CD4-positive, alpha-beta T cell (primary cell): Measurements from ENCODE around the gene LCE7A. TPM values are rescaled to one million over a fixed set of nuclear protein-coding genes. Genes with fewer than 3 reads are reported as not detected.

ENCODE experiments used
- ATAC-seq: fragments of 200-7000 bp; cut with Tn5 transposase; one replicate; pipeline ENCODE4 v1.10.0; 2022; ENCODE audit warnings: mild to moderate bottlenecking; ENCODE audit not compliant: poor library complexity
- CTCF ChIA-PET: fragments of 350-600 bp; sonication (Branson Sonifier 250); formaldehyde crosslinking; loops from one replicate; lab custom pipeline; 2021; ENCODE audit warnings: antibody characterized with exemption, inconsistent platforms; lab: Charles Lee
- POLR2A ChIA-PET: fragments of 350-600 bp; sonication (Branson Sonifier 250); formaldehyde crosslinking; loops from one replicate; lab custom pipeline; 2021; ENCODE audit warnings: antibody characterized with exemption, inconsistent platforms; lab: Charles Lee
- DNase-seq, 14 experiments: peaks; one replicate each; pipeline ENCODE4 v3.0.0-alpha.2; 2013 to 2020; ENCODE audit warnings: mixed read lengths in 2 of 14
- H3K27ac ChIP-seq, 2 donors: one replicate each; pipeline versions ENCODE4 v1.5.1 to v1.7.0; 2013; ENCODE audit warnings: low read length in 2 of 2, low read depth in 1 of 2, mild to moderate bottlenecking in 1 of 2
- H3K27me3 ChIP-seq, 2 experiments: 1 replicate in 1 of 2; 2 replicates in 1 of 2; pipeline versions ENCODE4 v1.6.1 to v1.7.0; 2013; ENCODE audit warnings: low read length in 2 of 2, control low read depth in 1 of 2, mild to moderate bottlenecking in 1 of 2, moderate library complexity in 1 of 2; ENCODE audit not compliant: insufficient read depth in 2 of 2, control insufficient read depth in 1 of 2
- H3K36me3 ChIP-seq: one replicate; pipeline ENCODE4 v1.6.1; 2013; ENCODE audit warnings: low read length, control low read depth; ENCODE audit not compliant: insufficient read depth
- H3K4me1 ChIP-seq: one replicate; pipeline ENCODE4 v1.6.1; 2013; ENCODE audit warnings: low read length, control low read depth; ENCODE audit not compliant: insufficient read depth
- H3K4me3 ChIP-seq: one replicate; pipeline ENCODE4 v1.5.1; 2013; ENCODE audit warnings: mild to moderate bottlenecking, low read length, moderate library complexity
- H3K9me3 ChIP-seq, 2 experiments: 1 replicate in 1 of 2; 2 replicates in 1 of 2; pipeline versions ENCODE4 v1.6.1 to v1.7.0; 2013; ENCODE audit warnings: low read length in 2 of 2, mild to moderate bottlenecking in 2 of 2, control low read depth in 1 of 2, moderate library complexity in 1 of 2; ENCODE audit not compliant: control insufficient read depth in 1 of 2, insufficient read depth in 1 of 2
- H3K27ac Mint-ChIP-seq: one replicate; pipeline ENCODE4 v1.8.0; 2020; ENCODE audit warnings: mixed read lengths
- H3K27me3 Mint-ChIP-seq: one replicate; pipeline ENCODE4 v1.8.0; 2021; ENCODE audit warnings: mixed read lengths
- H3K36me3 Mint-ChIP-seq: one replicate; pipeline ENCODE4 v1.8.0; 2021; ENCODE audit warnings: low read depth, mixed read lengths
- H3K4me1 Mint-ChIP-seq: one replicate; pipeline ENCODE4 v1.8.0; 2021; ENCODE audit warnings: low read depth, mixed read lengths
- H3K4me3 Mint-ChIP-seq: one replicate; pipeline ENCODE4 v1.8.0; 2020; ENCODE audit warnings: mild to moderate bottlenecking, mixed read lengths
- H3K9me3 Mint-ChIP-seq: one replicate; pipeline ENCODE4 v1.8.0; 2020; ENCODE audit warnings: mixed read lengths
- intact Hi-C, 2 experiments: fragments of 100-400 bp; cut with DNase I in 1 of 2; cut with micrococcal nuclease in 1 of 2; formaldehyde crosslinking; loops; one replicate each; pipeline versions ENCODE4 v1.15.1 to v1.9.0; 2023 to 2025; cut with DNase I, micrococcal nuclease
- polyA plus RNA-seq, 2 donors: library from polyadenylated mRNA; unstranded; fragments of 120-200 nt; gene quantifications; one replicate each; pipeline ENCODE4 v1.2.1, GENCODE V29; 2013
- total RNA-seq, 174 experiments: library from RNA in 2 of 174; stranded (reverse) in 2 of 174; gene quantifications; one replicate each; pipeline ENCODE4 v1.2.3 and lab custom pipeline; 2021 to 2026
- TF ChIP-seq, protein P1 (sequence below): fragments of 200-600 bp; IDR thresholded peaks from one replicate; pipeline ENCODE4 v1.8.0; 2022; ENCODE audit warnings: antibody characterized with exemption, mild to moderate bottlenecking

The LCE7A gene, protein sequence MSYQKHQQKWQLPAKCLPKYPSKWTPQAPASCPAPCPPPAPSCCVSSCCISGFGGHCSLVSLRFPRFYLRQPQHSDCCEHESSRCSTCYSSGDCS
- total RNA-seq = not detected
- polyA plus RNA-seq (2013, experiment 1 of 2) = not detected
- polyA plus RNA-seq (2013, experiment 2 of 2) = not detected
- 0 to 0.08 (median 0) reads per million in 172 experiments for total RNA-seq (lab: John Stamatoyannopoulos, UW)

DNA sequence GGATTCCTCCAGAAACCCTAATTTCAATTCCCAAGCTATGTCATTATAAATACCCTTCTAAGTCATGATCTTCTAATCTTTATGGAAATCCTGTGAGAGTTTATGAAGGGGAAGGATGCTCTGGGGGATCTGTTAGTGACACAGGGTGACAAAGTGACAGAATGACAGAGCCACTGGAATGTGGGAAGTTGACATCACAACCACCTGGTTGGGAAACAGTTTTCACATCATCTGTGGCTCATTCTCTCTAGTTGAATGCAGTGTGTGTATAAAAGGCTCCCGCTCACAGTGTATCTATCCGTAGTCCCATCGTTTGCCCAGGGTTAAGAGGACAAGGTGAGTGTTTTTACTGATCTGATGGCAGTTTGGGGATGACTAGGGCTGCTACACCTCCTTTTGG, at the start of gene LCE7A:
Gene LCE7A, plus strand, starts transcription at position 301 of the 400 bp plus-strand sequence. CDS start 702 bp downstream, outside the sequence.
- H3K27me3 ChIP-seq = peaks cover 8 to 9% of the 10 kb centered on the region in 2 experiments
- TF ChIP-seq, protein P1, sequence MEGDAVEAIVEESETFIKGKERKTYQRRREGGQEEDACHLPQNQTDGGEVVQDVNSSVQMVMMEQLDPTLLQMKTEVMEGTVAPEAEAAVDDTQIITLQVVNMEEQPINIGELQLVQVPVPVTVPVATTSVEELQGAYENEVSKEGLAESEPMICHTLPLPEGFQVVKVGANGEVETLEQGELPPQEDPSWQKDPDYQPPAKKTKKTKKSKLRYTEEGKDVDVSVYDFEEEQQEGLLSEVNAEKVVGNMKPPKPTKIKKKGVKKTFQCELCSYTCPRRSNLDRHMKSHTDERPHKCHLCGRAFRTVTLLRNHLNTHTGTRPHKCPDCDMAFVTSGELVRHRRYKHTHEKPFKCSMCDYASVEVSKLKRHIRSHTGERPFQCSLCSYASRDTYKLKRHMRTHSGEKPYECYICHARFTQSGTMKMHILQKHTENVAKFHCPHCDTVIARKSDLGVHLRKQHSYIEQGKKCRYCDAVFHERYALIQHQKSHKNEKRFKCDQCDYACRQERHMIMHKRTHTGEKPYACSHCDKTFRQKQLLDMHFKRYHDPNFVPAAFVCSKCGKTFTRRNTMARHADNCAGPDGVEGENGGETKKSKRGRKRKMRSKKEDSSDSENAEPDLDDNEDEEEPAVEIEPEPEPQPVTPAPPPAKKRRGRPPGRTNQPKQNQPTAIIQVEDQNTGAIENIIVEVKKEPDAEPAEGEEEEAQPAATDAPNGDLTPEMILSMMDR = no peak
- ATAC-seq (no peak), DNase-seq (no peak)
- H3K36me3 ChIP-seq = no peaks in the 10 kb centered on the region
- no peaks in the 10 kb centered on the region for H3K9me3 ChIP-seq
- H3K27ac ChIP-seq = no peak within 1 kb of the TSS
- H3K36me3 Mint-ChIP-seq = no peaks in the 10 kb centered on the region
- no peaks in the 10 kb centered on the region for H3K9me3 Mint-ChIP-seq
- H3K27ac Mint-ChIP-seq = no peak within 1 kb of the TSS
- H3K4me3 ChIP-seq = no peak within 1 kb of the TSS
- H3K27me3 Mint-ChIP-seq = peaks cover 39% of the 10 kb centered on the region
- intact Hi-C loops = no loop called here
- H3K4me1 ChIP-seq = no peaks in the 10 kb centered on the region
- H3K4me3 Mint-ChIP-seq = no peak within 1 kb of the TSS
- POLR2A ChIA-PET = no interaction called here
- H3K4me1 Mint-ChIP-seq = no peaks in the 10 kb centered on the region
- CTCF ChIA-PET = no interaction called here

DNA sequence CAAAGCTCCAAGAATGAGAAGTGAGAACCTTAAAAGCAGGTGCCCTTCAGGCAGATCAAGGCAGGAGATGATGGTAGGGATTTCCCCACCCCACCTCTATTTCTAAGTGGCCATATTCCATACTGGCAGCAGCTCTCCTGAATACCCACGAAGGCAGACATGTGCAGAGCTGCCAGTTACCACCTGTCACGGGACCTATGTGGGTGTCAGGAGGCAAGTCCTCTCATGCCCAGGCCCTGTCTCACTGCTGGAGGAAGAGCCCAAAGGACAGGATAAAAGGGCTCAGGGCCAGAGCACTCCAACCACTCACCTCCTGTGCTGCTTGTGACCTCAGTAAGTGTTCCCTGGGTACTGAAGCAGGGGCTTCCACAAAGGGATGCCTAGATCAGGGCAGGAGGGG, 48.7 kb upstream of the LCE7A start:
- no peaks in the 10 kb centered on the region for H3K9me3 ChIP-seq
- TF ChIP-seq, protein P1 = no peak
- ChIA-PET CTCF (no interaction called here), POLR2A (no interaction called here)
- H3K27me3 Mint-ChIP-seq = peaks cover 24% of the 10 kb centered on the region
- DNase-seq = no peak
- H3K27me3 ChIP-seq = peaks cover 5 to 6% of the 10 kb centered on the region in 2 experiments
- peaks cover 3% of the 10 kb centered on the region for H3K9me3 Mint-ChIP-seq
- H3K36me3 ChIP-seq = no peaks in the 10 kb centered on the region
- no peaks in the 10 kb centered on the region for H3K36me3 Mint-ChIP-seq
- no peak overlapping the region for H3K4me3 Mint-ChIP-seq
- H3K4me1 ChIP-seq = no peaks in the 10 kb centered on the region
- no peak overlapping the region for H3K27ac ChIP-seq
- ATAC-seq = no peak
- intact Hi-C loops = no loop called here
- H3K4me3 ChIP-seq = no peak overlapping the region
- H3K27ac Mint-ChIP-seq = no peak overlapping the region
- H3K4me1 Mint-ChIP-seq = no peaks in the 10 kb centered on the region

DNA sequence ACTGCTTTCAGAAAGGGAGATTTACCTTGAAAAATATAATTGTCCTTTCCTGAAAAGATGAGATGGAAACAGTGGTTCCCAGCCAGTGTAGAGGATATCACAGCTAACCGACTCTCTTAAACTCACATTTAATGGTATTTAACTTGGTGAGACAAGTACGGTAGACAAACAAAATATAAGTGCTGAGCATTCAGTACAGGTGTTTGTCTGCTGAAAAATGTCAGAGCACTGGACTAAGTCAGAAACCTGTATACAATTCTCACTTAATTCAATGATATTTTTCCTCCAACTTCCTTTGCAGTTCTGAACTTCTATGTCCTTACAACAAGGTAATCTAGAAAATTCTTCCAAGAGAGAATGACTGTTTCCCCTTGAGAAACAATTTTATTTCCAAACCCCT, 48.1 kb upstream of the LCE7A start, which contains the start of gene LCE1B:
Gene LCE1B, plus strand, starts transcription at position 301 of the 400 bp plus-strand sequence. CDS start 476 bp downstream, outside the sequence.
- CTCF ChIA-PET = no interaction called here
- no peak for DNase-seq
- POLR2A ChIA-PET = no interaction called here
- H3K4me1 Mint-ChIP-seq = no peaks in the 10 kb centered on the region
- Histone ChIP-seq H3K27me3 (peaks cover under 1 to 5% of the 10 kb centered on the region in 2 experiments), H3K9me3 (no peaks in the 10 kb centered on the region), H3K36me3 (no peaks in the 10 kb centered on the region), H3K4me3 (no peak within 1 kb of the TSS), H3K27ac (no peak within 1 kb of the TSS), H3K4me1 (no peaks in the 10 kb centered on the region)
- TF ChIP-seq, protein P1 = no peak
- no peaks in the 10 kb centered on the region for H3K36me3 Mint-ChIP-seq
- H3K27me3 Mint-ChIP-seq = peaks cover 27% of the 10 kb centered on the region
- ATAC-seq = no peak
- H3K27ac Mint-ChIP-seq = no peak within 1 kb of the TSS
- intact Hi-C loops = no loop called here
- H3K9me3 Mint-ChIP-seq = peaks cover 3% of the 10 kb centered on the region
- H3K4me3 Mint-ChIP-seq = no peak within 1 kb of the TSS
